ENCODE data around the gene TMPRSS7.

The TMPRSS7 gene

GRCh38 chr3:112074006-112074405, 39.5 kb downstream of the TMPRSS7 start:
- DNase-seq: no peak

DNA sequence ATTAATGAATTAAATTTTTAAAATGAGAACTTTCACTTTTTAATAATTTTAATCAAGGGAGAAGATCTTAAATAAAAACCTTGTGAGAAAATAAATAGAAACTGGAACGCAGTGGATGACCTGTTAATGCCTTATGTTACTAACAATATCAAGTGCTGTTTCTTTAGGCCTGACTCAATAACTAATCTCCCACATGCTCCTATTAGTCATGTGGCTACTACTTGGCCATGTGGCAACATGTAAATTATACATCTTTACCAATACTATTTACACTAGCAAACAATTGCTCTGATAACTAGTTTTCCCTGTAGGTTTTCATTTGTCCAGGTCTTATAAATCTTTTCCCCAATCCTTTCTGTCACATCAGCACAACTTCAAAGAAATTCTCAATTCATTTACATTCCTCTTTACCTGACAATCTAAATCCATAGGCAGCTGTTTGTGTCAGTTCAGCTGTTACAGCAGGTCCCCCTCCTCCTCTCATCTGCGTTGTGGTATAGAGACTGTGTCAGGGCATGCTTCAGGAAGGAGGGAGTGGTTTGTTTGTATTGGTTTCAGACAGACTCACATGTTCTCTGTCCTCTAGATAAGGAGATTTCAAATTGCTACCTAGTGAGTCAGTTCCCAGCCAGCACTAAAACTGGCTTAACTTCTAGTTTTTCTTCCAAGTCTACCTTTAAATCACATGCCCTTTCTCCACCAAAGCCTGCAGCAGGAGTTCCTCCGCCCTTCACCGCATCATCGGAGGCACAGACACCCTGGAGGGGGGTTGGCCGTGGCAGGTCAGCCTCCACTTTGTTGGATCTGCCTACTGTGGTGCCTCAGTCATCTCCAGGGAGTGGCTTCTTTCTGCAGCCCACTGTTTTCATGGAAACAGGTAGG, 40.3 kb downstream of the TMPRSS7 start:
- no peak for DNase-seq

DNA sequence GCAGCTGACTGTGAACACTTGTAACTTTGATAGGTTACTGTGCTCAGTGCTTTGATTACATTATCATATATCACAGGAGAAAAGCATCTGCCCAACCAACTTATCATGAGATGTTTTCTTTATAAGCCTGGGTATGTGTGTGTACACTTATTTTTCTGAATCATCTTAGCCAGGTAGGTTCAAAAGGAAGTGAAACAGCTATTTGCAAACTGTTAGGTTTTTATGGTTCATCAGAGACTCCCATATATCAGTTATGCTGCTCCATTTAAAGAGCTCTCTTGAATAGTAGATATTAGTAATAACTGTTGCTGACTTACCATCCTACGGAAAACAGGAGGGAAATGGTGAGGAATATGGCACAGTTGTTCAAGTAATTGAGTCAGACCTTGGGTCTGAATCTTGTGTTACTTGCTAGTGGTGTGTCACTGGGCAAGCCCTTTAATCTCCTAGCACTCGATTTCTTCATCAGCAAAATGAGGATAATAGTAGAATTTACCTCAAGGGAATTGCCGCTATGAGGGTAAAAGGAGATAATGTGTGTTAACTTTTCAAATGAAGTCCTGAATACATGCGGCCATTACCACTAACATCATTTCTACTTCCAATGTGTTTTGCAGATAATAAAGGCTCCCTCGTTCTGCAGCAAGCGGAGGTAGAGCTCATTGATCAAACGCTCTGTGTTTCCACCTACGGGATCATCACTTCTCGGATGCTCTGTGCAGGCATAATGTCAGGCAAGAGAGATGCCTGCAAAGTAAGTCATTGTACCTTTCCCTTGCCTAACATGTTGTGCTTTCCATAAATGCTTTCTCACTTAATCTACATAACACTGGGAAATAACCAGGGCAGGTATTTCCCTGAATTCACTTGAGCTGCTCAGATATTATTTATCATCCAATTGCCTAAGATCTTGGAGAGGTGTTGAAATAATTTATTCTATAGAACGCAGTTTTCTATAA, 43.9 kb downstream of the TMPRSS7 start:
- DNase-seq: no peak

DNA sequence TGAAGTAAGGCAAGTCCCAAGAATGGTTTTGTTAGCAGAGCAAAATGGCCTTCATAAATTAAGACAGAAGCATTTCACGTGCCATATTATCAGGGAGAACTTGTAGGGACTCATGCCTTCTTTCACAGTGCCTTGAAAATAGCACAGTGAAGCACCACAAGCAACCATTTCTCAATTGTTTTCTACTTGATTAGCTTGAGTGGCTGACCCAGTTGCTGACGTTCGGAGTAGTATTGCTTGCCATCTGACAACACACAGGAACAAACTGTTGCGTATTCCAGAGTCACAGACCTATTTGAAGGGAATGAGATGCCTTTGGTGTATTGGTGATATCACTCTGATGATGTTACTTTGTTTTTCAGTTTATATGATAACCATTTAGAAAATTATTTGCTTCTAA, 48.7 kb downstream of the TMPRSS7 start:
- DNase-seq: no peak

DNA sequence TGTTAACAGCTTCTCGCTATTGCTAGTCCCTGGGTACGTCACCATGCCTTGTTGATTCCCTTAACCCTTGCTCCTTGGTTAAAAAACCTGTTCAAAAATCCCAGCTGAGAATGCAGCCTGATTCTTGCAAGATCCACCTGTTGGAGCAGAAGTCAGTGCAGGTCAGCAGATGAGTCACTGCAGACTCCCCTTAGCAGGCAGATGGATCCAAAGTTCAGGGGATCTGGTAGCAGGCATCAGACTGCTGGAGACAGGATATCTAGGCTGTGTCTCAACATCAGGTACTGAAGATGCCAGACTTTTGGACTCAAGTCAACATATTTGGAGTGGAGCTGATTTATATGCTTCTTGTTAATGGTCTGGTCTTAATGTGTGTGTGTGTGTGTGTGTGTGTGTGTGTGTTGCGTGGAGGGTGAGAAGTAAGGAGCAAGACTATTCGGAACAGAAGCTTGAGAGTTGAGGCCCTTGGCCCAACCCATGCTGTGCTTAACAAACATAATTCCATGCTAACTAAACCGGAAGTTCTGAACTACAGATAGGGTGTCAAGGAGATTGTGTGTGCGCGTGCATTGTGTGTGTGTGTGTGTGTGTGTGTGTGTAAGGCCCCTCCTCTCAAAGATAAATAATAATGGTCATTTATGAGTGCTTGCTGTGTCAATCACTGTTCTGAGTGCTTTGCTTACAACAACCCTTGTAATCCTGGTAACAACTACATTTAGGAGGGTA, 50.6 kb downstream of the TMPRSS7 start:
- no peak for DNase-seq

- no peak for DNase-seq
Measured at GRCh38 chr3:112085735-112086075, 51.2 kb downstream of the TMPRSS7 start.

DNA sequence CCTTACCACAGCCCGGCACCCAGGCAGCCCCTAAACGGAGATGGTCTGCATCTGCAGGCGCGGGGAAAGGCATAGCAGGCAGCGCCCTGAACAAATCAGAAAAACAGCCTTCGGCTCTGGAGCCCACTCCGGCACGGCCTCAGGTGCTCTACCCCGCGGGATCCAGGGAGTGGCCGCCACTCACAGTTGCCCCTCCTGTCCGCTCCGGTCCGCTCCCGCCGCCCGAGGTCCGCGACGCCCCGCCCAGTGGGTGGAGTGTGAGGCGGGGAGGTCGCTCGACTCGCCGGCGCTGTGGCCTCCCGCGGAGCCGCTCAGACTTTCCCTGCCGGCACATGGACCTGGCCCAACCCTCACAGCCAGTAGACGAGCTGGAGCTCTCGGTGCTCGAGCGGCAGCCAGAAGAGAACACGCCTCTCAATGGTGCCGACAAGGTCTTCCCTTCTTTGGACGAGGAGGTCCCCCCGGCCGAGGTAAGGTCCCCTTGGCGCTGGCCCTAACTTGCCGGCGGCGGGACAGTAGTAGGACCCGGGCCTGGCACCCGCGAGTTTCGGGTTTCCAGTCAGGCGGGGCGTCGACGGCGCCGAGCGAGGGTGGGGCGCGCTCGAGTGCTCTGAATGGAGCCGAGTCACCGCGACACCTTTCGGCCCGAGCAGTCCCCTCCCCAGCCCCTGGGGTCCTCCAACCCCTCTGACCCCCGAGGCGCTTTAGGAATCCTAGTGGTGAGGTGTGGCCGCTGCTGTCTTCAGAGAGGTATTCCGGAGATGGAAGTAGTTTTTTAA, 51.7 kb downstream of the TMPRSS7 start, which contains the start of gene C3orf52:
Gene C3orf52, plus strand, starts transcription at position 314 of the 779 bp plus-strand sequence. Its CDS starts 19 bp downstream, at position 333.
- DNase-seq: peak; percentile 49

GRCh38 chr3:112086875-112087524, 52.5 kb downstream of the TMPRSS7 start:
- no peak for DNase-seq

DNA sequence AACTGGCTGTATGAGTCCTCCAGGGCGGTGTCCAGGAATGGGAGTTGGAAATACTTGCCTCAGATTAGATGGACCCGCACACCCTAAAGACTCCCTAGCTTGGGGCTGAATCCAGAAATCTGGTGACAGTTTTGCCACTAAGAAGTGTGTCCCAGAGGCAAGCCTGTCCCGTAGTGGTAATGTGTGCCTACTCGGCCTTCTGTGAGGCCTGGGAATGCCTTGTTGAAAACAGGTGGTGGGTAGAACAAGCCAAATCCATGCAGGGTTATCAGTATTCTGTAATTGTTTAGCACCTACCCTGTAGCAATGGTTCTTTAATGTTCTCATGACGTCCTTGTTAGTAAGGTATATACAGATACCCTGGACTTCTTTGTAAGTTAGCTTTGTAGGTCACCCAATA, 53.2 kb downstream of the TMPRSS7 start:
- DNase-seq: no peak

DNA sequence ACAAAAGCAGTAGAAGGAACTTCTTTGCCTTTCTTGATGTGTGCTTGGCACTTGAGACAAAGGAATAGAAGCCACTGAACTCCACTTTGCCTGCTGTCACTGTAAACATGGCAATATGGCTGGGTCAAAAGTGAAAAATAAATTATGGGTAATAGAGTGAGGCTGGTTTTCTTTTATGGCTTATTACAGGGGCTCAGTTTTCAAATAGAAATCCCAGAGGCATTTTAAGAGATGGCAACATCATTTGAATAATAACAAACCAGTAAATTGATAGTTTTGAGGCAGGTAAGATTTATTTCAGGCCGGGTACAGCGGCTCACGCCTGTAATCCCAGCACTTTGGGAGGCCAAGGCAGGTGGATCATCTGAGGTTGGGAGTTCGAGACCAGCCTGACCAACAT, 54.4 kb downstream of the TMPRSS7 start:
- no peak for DNase-seq

DNA sequence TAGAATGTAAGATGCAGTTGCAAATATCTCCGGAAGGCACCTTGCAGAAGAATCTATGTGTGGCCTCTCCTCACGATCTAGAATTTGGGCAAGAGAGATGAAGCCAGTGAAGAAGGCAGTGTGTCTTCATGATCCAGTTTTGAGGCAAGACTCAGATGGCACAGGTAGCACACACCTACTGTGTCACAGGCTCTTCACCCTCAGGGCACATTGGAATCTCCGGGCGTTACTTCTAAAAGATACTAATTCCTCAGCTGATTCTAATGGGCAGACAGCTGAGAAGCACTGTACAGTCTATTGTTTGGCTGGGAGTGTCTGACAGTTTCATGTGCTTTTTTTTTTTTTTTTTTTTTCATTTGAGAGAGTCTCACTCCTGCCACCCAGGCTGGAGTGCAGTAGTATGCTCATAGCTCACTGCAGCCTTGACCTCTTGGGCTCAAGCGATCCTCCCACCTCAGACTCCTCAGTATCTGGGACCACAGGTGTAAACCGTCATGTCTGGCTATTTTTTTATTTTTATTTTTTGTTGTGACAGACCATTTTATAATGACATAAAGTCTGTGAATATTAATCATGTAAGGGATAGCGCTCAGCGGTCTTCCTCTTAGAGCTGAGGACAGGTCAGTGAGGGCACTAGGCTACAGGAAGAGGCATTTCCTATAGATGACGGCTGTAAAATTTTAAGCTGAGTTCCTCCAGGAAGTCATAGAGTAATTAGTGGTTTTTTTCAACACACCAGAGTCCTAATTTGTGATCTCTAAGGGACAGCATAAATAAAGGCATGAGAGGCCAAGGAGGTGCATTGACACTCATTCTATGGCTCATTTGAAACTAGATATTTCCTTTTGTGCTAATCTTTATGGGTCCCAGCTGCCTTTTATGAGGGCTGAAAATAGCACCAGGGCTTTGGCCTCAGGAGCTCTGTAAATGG, 55.7 kb downstream of the TMPRSS7 start:
- DNase-seq: no peak

- DNase-seq: no peak
Measured at GRCh38 chr3:112090887-112091586, 56.5 kb downstream of the TMPRSS7 start.

DNA sequence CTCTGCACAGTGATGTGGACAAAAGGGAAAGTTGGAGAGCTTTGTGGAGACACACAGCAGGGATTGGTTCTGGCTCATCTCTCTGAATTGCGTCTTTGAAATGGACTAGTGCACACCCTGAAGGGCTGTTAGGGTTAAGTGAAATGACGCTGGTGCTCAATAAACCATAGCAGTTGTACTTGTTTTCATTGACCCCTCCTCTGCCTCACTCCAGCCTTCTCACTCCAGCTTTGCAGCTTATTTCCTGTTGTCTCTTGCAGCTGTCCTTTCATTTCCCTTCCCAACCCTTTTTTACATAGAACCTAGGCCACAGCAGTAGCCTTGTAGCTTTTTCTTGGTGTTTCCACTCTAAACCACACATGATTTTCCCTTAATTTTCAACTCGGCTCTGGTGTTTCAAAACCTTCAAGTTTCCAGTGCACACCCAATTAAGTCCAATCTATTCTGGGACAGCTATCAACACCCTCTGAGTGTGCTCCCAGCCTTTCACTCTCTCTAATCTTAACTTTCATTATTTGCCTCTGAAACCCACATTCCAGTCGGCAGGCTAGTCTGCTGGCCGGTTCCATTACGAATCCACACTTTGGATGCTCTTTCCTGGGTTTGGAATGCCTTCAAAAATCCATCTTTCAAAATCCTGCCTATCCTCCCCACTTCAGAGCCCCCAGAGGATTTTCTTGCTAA, 58.1 kb downstream of the TMPRSS7 start:
- DNase-seq: no peak

DNA sequence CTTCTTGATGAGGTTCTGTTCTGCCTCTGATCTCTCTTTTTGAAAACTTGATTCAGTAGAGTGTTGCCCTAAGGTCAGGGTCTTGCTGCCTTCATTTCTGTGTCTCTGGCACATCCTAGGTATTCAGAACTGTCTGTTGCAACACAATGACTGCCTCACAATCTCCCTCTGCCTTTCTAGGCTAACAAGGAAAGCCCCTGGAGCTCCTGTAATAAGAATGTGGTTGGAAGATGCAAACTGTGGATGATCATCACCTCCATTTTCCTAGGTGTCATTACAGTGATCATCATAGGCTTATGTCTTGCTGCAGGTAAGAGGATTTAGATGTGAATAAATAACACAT, 58.6 kb downstream of the TMPRSS7 start:
- no peak for DNase-seq

DNA sequence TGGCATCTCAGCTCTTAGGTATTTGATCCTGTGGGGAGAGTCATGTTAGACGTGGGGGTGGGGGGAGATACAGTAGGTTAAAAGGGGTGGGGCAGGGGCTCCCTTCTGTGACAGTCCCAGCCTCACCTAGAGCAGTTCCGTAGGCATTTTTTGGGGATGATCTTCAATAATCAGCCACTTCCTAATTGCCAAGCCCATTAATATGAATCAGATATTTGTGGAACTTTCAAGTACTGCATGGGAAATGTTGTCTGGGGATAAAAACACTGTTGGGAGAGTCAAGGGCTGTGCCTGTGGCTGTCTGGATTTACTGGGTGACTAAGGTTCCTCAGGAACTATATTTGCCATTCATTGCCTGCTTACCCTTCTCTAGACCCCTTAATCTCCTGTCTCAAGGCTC, 61.2 kb downstream of the TMPRSS7 start:
- no peak for DNase-seq

DNA sequence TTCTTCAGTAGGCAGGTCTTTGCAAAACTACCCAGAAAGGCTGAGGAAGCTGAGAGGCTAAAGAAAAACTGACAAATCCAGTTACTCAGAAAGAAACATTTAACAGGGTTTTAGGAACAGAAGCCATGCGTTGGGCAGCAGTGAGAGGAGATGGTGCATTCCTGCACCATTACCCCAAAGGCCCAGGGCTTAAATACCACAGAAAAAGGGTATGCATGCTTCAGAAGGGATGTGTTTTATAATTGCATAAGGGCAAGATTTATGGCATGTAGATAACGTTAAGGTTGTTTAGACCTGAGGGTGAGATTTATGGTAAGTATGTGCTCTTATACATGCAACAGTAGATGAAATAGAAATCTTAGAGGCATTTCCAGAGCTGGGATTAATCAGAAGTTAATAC, 61.6 kb downstream of the TMPRSS7 start:
- no peak for DNase-seq

DNA sequence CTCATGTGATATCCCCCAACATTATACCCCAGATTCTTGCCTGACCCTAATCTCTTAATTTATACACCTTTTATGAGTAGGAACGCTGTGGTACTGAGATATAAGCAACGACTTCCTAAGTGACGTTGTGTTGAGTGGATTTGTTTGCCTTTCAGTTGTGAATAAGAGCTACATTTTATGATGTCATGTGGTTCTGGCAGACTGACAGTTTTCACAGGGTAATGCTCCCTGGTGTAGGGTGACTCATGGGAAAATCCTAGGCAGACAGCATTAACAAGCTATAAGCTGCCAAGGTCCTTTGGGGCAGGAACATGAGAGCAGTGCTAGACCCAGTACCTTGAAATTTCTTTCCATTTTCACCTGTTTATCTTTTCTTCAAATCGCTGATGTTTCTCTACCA, 62.8 kb downstream of the TMPRSS7 start:
- DNase-seq: no peak

DNA sequence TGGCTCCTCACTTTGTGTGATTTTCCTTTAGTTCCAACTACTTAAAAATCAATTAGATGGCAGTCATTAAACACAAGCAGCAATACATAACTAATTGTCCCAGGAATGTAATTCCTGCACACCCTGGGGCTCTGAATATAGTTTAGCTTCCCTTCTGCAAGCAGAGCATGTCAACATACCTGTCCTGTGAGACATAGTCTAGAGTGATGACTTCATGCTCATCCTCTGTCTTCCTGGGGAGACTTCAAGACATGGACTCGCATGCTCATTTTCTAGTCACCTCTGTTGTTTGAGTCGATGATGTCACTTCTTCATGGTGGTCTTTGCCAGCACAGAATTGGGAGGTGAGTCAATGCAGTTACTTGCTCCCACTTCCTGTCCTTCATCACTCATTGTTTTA, 67.4 kb downstream of the TMPRSS7 start:
- no peak for DNase-seq

GRCh38 chr3:112104774-112105173, 70.2 kb downstream of the TMPRSS7 start:
- DNase-seq: no peak
